NCI-H1417 treated with DMSO at 0.1 percent for 48 hours (cell line): ENCODE results near the gene ADAMTS15.

Experiments used
- DNase-seq: peaks from one replicate; lab custom pipeline; 2025; lab: John Stamatoyannopoulos, UW

ADAMTS15 gene

DNA sequence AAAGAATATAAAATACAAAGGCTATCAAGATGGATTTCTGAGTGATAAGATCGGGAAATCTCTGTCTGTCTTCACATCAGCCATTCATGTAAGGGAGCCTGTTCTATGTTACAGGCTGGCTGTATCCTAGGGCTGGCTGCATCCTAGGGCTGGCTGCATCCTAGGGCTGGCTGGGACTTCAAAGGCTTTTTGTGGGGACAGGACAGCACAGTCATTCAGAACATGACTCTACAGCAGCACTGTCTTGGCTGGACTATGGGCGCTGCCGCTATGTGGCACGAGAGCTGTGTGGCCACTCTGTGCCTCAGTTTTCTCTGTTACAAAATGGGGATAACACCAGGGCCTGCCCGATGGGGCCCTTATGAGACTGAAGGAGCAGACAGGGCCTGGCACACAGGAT lies 30.2 kb upstream of the ADAMTS15 start:
- no peak for DNase-seq

DNA sequence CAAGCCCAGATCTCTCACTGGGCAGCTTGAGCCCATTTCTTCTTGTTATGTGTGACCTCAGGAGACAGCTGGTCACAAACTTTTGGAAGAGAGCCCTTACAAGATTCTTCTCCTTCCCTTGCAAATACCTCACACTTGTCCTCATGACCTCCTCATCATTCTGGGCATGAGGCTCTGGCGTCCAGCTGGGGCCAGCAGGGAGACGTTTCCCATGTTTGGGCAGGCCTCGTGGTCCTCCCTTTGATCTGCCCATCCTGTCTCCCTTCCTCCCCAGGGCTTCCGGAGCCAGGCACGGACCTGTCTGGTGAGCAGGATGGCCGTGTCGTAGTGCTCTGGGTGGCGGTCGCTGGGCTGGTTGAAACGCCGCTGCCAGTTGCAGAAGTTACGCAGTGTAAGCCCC lies 29.7 kb upstream of the ADAMTS15 start:
- no peak for DNase-seq

- DNase-seq, result no peak
Observed at GRCh38 chr11:130420478-130421198, 27.8 kb upstream of the ADAMTS15 start.

DNA sequence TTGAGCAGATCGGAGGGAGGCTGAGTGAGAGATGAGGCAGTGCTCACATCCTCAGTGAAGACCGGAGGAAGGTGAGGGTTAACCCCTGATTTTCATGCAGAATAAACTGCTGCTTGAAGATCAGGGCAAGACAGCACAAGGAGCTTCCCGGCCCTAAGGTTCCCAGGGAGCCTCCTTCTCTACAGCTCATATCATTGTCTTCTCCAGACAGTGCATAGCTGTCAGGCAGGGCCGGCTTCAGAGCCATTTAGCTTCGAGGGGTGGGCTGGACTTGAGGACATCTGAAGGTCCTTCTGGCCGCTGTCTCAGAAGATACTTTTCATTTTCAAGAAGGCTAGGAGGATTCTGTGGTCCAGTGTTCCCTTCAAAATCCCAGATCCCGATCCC lies 27.3 kb upstream of the ADAMTS15 start:
- DNase-seq, result no peak

- no peak for DNase-seq
Observed at GRCh38 chr11:130421697-130422096, 26.7 kb upstream of the ADAMTS15 start.

DNA sequence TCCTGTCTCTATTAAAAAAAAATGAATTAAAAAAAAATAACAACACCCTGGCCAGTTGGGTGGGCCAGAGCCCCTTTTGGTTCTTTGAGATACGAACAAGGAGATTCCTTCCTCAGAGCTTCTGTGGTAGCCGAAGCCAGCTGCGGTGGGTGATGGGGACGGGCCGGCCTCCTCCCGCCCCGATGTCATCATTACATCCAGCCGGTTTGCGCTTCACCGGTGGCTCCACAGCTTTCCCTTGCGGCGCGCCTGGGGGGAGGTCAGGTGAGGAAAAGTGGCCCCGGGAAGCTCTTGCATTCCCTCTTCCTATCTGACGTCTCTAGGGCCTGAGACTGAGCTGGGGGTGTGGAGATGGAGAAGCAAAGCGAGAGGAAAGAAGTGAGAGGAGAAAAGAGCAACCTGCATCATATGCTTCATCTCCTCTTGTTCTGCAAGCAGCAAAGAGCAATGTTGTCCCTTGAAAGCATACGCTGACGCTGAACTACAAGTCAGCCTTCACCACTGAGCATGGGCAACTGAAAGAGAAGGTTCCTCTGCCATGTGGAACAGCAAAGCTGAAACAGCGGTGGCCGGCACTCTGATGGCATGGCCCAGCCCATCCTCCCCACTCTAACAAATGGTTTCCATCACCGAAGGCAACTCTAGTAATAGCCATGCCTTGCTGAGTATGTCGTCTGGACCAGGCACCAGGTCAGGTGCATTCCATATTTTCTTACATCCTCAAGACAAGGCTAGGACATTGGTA lies 26.0 kb upstream of the ADAMTS15 start:
- no peak for DNase-seq

- DNase-seq, result no peak
Observed at GRCh38 chr11:130423541-130424142, 24.8 kb upstream of the ADAMTS15 start.

- no peak for DNase-seq
Observed at GRCh38 chr11:130424613-130425140, 23.8 kb upstream of the ADAMTS15 start.

DNA sequence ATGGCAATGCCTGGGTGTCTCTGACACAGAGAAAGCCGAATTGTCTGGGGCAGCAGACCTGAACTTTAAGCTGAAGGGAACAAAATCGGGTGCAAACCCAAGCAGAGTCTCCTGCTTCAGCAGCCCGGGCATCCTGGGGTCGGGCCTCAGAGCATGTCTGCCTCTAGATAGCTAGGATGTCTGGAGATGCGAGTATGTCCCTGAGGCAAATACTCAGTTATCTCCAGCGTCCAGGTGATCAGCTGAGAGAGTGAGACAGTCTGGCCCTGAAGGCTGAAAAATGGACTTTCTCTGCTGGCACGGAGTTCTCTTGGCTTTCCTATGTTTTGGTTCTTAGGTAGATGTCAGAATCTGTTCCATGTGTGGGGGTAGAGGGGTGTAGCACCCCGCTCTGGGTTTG lies 23.3 kb upstream of the ADAMTS15 start:
- DNase-seq, result no peak

DNA sequence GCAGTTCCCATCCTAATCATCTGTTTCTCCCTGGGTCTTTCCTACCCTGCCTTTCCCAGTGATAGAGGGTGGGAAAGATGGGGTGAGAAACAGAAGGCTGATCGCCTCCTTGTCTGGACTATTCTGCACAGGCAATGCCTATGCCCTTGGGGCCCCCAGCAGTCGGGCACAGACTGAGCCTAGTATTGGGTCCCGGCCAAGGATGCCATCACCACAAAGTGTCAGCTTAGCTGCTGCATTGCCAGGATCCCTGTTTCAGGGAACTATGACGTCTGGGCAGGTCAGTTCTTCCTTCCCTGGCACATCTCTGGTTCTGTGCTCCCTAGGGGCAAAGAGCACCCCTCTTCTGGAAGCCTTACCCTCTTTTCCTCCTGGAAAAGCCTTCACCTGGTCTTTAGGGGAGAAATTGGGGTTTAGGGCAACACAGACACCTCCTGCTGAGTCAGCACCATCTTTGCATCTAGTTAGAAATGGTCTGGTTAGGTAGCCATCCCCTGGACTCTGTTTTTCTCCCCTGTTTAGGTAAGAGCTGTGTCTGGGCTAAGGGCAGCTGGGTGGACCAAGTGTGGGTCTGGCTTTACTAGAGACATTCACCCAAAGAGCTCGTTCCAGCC lies 22.1 kb upstream of the ADAMTS15 start:
- no peak for DNase-seq

DNA sequence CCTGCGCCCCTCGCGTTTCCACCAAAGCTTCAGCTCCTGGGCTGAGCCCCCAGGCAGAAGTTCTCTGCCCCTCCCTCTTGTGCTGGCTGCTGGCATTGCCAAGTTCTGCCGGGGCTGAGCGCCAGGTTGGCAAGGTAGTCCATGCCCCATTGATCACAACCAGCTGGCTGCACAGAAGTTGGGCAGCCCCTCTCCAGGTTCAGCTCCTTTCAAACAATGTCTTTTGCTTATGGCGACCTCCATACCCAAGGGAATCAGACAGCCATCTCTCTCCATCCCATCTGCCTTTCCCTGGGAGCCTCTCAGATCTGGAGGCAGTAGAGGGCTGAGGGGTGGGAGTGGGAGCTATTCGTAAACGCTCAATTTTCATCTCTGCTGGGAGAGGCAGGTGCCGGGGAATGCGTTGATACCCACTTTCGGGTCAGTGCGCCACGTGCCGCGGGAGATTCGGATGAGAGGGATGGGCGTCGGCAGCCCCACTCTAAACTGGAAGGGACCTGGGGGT lies 21.6 kb upstream of the ADAMTS15 start:
- DNase-seq, result no peak

- DNase-seq, result no peak
Observed at GRCh38 chr11:130427581-130428315, 20.7 kb upstream of the ADAMTS15 start.

- no peak for DNase-seq
Observed at GRCh38 chr11:130428316-130429119, 19.9 kb upstream of the ADAMTS15 start, which contains the start of gene ADAMTS8. TSS of gene ADAMTS8 (minus strand) at chr11:130428609. CDS start at chr11:130428286, 323 bp downstream.

DNA sequence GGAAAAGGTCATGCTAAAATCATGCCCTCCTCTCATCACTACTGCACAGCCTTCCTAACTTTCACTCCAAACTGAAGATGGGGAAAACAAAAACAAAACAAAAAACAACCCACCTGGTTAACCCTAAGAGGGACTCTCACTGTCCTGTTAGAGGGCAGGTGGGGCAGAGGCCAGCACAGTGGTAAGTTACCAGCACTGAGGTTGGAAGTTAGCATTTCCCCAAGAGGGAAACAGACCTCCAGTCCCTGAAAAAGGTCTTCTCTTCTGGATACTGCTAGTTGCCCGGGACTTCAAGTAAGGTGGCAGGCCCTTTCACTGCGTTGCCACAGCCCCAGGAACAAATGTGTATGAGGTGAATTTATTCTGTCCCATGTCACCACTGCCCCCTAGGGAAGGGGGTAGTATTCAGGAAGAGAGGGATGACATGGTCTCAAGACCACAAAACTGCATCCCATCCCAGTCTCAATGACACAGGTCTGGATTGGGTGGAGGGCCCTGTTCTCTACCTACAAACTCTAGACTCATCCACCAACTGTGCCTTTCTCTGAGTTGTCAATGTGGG lies 19.2 kb upstream of the ADAMTS15 start:
- no peak for DNase-seq

- no peak for DNase-seq
Observed at GRCh38 chr11:130429983-130430382, 18.5 kb upstream of the ADAMTS15 start.

- no peak for DNase-seq
Observed at GRCh38 chr11:130431331-130431773, 17.1 kb upstream of the ADAMTS15 start.

DNA sequence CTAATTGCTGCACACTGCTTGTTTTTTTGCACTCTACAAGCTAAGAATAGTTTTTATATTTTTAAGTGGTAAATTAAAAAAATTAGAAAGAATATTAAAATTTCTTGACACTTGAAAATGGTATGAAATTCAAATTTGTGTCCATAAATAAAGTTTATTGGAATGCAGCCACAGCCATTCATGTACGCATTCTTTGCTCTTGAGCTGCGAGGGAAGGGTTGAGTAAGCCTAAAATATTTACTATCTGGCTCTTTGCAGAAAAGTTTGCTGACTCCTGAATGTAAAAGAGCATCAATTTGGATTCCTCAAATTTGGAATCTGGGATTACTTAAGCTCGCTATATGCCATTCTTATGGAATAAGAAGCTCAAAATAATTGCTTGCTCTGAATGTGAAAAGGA lies 16.6 kb upstream of the ADAMTS15 start:
- DNase-seq, result no peak

DNA sequence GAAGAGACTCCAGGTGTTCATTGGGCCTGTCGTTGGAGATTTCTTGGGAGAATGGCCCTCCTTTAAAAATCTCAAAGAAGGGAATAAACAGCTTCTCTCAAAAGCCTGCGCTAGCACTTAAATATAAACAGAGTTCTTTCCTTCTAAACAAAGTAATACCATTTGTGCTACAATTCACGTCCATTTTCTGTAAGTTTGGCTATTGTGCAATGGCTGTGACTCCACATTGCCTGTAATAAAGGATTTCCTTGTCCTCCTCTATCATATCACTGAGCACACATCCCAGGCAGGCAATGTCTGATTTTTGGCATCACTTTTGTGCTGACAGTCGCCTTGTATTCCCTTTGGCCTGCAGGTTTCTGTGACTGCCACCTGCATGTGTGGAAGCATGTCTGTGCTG lies 15.1 kb upstream of the ADAMTS15 start:
- no peak for DNase-seq

GRCh38 chr11:130434521-130435223 lies 13.8 kb upstream of the ADAMTS15 start:
- peak; percentile 64 for DNase-seq

- DNase-seq, result no peak
Observed at GRCh38 chr11:130435671-130436070, 12.8 kb upstream of the ADAMTS15 start.
